NCI-H1417 treated with DMSO at 0.1 percent for 48 hours (cell line): ENCODE results near the gene PPP1CA.
"Not testable (repeated sequence)": the region's sequence is repeated elsewhere in the genome, so short reads cannot be mapped to it uniquely, and the experiment has no call there.

ENCODE experiments used
- DNase-seq: peaks from one replicate; lab custom pipeline; 2025; lab: John Stamatoyannopoulos, UW

Gene PPP1CA

GRCh38 chr11:67416416-67417335 lies 15.0 kb upstream of the PPP1CA start:
- no peak for DNase-seq

- DNase-seq, result no peak
Measured at GRCh38 chr11:67415501-67416304, 14.0 kb upstream of the PPP1CA start, which contains the start of gene CARNS1. TSS of gene CARNS1 (plus strand) at chr11:67415678. CDS start at chr11:67416200, 522 bp downstream.

- DNase-seq, result no peak
Measured at GRCh38 chr11:67413266-67413849, 11.7 kb upstream of the PPP1CA start.

- no peak for DNase-seq
Measured at GRCh38 chr11:67412495-67413179, 11.0 kb upstream of the PPP1CA start.

- DNase-seq, result no peak
Measured at GRCh38 chr11:67411785-67412152, 10.1 kb upstream of the PPP1CA start.

GRCh38 chr11:67410984-67411784 lies 9.5 kb upstream of the PPP1CA start:
- DNase-seq, result no peak

GRCh38 chr11:67410369-67410831 lies 8.7 kb upstream of the PPP1CA start:
- DNase-seq, result no peak

- DNase-seq, result no peak
Measured at GRCh38 chr11:67409781-67410368, 8.2 kb upstream of the PPP1CA start.

- no peak for DNase-seq
Measured at GRCh38 chr11:67409261-67409666, 7.6 kb upstream of the PPP1CA start.

- DNase-seq, result no peak
Measured at GRCh38 chr11:67408437-67409200, 7.0 kb upstream of the PPP1CA start.

- no peak for DNase-seq
Measured at GRCh38 chr11:67407688-67408163, 6.1 kb upstream of the PPP1CA start.

- DNase-seq, result no peak
Measured at GRCh38 chr11:67406969-67407687, 5.5 kb upstream of the PPP1CA start.

- no peak for DNase-seq
Measured at GRCh38 chr11:67406420-67406968, 4.8 kb upstream of the PPP1CA start.

- DNase-seq, result no peak
Measured at GRCh38 chr11:67405688-67406339, 4.2 kb upstream of the PPP1CA start.

GRCh38 chr11:67405196-67405567 lies 3.5 kb upstream of the PPP1CA start:
- no peak for DNase-seq

GRCh38 chr11:67404515-67405195 lies 3.0 kb upstream of the PPP1CA start:
- DNase-seq, result no peak

- DNase-seq, result not testable (repeated sequence)
Measured at GRCh38 chr11:67403085-67403484, 1.4 kb upstream of the PPP1CA start.
